Measurements from ENCODE around the gene CWC25. TPM values are rescaled to one million over a fixed set of nuclear protein-coding genes. Genes with fewer than 3 reads are reported as not detected.

Gene CWC25
- total and polyA plus RNA-seq, 2 of the 13 experiments (the other 11 are each of a cell fraction or from before 2014, with no cell fraction given), result 15.6 to 22.7 TPM

GRCh38 chr17:38799501-38800236, 25.5 kb downstream of the CWC25 start, which contains the start of gene PIP4K2B (continued):
- TF ChIP-seq CCAR2 (optimal IDR thresholded peaks at IDR 0.05; ENCODE audit: low read depth, low read length), result peak; percentile 56
- peak; percentile 86 for TF ChIP-seq MED1 (CRISPR knock-in tag; IDR thresholded peaks at IDR 0.05)
- TF ChIP-seq ZNF567 (CRISPR knock-in tag; IDR thresholded peaks at IDR 0.05; ENCODE audit: borderline replicate concordance), result 0 out of 2 replicates have a peak, but pooled peaks have one; percentile 64
- TF ChIP-seq TOE1 (CRISPR knock-in tag; IDR thresholded peaks at IDR 0.05), result no peak
- no peak for TF ChIP-seq ZNF550 (CRISPR knock-in tag; IDR thresholded peaks at IDR 0.05; ENCODE audit: borderline replicate concordance)
- peak; percentile 89 for TF ChIP-seq TBX2 (CRISPR knock-in tag; IDR thresholded peaks at IDR 0.05; ENCODE audit: borderline replicate concordance)
- TF ChIP-seq ZNF251 (CRISPR knock-in tag; IDR thresholded peaks at IDR 0.05), result no peak
- peak; percentile 94 for TF ChIP-seq HOXA3 (CRISPR knock-in tag; IDR thresholded peaks at IDR 0.05)
- no peak for TF ChIP-seq KAT2B (IDR thresholded peaks at IDR 0.05; ENCODE audit: borderline replicate concordance, low read depth, low read length)
- no peak; the same call in 1 of the 2 replicates for TF ChIP-seq ZNF34 (CRISPR knock-in tag; IDR thresholded peaks at IDR 0.05; ENCODE audit: borderline replicate concordance)
- peak; percentile 46; the same call in 1 of the 2 replicates for TF ChIP-seq KDM5B (CRISPR knock-in tag; IDR thresholded peaks at IDR 0.05; ENCODE audit: borderline replicate concordance)
- TF ChIP-seq HDAC2 (CRISPR knock-in tag; IDR thresholded peaks at IDR 0.05), result no peak
- TF ChIP-seq POLR2AphosphoS2 (IDR thresholded peaks at IDR 0.05; ENCODE audit: low read depth, low read length), result peak; percentile 86; the same call in 1 of the 2 replicates
- TF ChIP-seq ZNF552 (CRISPR knock-in tag; IDR thresholded peaks at IDR 0.05; ENCODE audit: borderline replicate concordance), result peak; percentile 76; the same call in 1 of the 2 replicates
- TF ChIP-seq ZSCAN31 (CRISPR knock-in tag; IDR thresholded peaks at IDR 0.05; ENCODE audit: low read depth), result 0 out of 2 replicates have a peak, but pooled peaks have one; percentile 27
- TF ChIP-seq NR2F2 (IDR thresholded peaks at IDR 0.05; ENCODE audit: borderline replicate concordance, low read depth), result peak; percentile 45; the same call in 1 of the 2 replicates
- TF ChIP-seq RFXAP (CRISPR knock-in tag; IDR thresholded peaks at IDR 0.05; ENCODE audit: borderline replicate concordance), result peak; percentile 86
- TF ChIP-seq HOMEZ (CRISPR knock-in tag; IDR thresholded peaks at IDR 0.05; ENCODE audit: low read depth), result peak; percentile 44
- no peak for TF ChIP-seq TCF7L2 (IDR thresholded peaks at IDR 0.05; ENCODE audit: low read depth, low read length)
- no peak for TF ChIP-seq ZNF816 (CRISPR knock-in tag; IDR thresholded peaks at IDR 0.05; ENCODE audit: borderline replicate concordance)
- TF ChIP-seq ZNF501 (CRISPR knock-in tag; IDR thresholded peaks at IDR 0.05), result peak; percentile 72
- TF ChIP-seq ZNF496 (CRISPR knock-in tag; IDR thresholded peaks at IDR 0.05; ENCODE audit: insufficient replicate concordance), result no peak
- TF ChIP-seq ARNTL (CRISPR knock-in tag; IDR thresholded peaks at IDR 0.05), result no peak
- peak; percentile 64; the same call in 1 of the 2 replicates for TF ChIP-seq ZNF710 (CRISPR knock-in tag; IDR thresholded peaks at IDR 0.05; ENCODE audit: borderline replicate concordance)
- no peak for TF ChIP-seq ZNF597 (CRISPR knock-in tag; IDR thresholded peaks at IDR 0.05)
- TF ChIP-seq CREM (IDR thresholded peaks at IDR 0.05), result peak; percentile 60; the same call in 1 of the 2 replicates
- TF ChIP-seq CREM (CRISPR knock-in tag; IDR thresholded peaks at IDR 0.05), result no peak

Measured in HepG2 (cell line).